Measurements from ENCODE around the gene NCKIPSD.

GRCh38 chr3:48639944-48640606, 45.6 kb downstream of the NCKIPSD start:
- TF ChIP-seq, protein P1, sequence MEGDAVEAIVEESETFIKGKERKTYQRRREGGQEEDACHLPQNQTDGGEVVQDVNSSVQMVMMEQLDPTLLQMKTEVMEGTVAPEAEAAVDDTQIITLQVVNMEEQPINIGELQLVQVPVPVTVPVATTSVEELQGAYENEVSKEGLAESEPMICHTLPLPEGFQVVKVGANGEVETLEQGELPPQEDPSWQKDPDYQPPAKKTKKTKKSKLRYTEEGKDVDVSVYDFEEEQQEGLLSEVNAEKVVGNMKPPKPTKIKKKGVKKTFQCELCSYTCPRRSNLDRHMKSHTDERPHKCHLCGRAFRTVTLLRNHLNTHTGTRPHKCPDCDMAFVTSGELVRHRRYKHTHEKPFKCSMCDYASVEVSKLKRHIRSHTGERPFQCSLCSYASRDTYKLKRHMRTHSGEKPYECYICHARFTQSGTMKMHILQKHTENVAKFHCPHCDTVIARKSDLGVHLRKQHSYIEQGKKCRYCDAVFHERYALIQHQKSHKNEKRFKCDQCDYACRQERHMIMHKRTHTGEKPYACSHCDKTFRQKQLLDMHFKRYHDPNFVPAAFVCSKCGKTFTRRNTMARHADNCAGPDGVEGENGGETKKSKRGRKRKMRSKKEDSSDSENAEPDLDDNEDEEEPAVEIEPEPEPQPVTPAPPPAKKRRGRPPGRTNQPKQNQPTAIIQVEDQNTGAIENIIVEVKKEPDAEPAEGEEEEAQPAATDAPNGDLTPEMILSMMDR (IDR thresholded peaks at IDR 0.05), result no peak
- no peak for TF ChIP-seq POLR2A (IDR thresholded peaks at IDR 0.05)

Measured in right lobe of liver (tissue), 4 donors.